GM21786 (cell line): ENCODE data around the gene CNTNAP3B.
"Not testable (repeated sequence)": the region's sequence is repeated elsewhere in the genome, so short reads cannot be mapped to it uniquely, and the experiment has no call there.

Source experiments
- ATAC-seq: cut with Tn5 transposase; IDR thresholded peaks from one replicate; pipeline ENCODE4 v1.9.1; 2021; ENCODE audit not compliant: unreplicated experiment

CNTNAP3B gene

DNA sequence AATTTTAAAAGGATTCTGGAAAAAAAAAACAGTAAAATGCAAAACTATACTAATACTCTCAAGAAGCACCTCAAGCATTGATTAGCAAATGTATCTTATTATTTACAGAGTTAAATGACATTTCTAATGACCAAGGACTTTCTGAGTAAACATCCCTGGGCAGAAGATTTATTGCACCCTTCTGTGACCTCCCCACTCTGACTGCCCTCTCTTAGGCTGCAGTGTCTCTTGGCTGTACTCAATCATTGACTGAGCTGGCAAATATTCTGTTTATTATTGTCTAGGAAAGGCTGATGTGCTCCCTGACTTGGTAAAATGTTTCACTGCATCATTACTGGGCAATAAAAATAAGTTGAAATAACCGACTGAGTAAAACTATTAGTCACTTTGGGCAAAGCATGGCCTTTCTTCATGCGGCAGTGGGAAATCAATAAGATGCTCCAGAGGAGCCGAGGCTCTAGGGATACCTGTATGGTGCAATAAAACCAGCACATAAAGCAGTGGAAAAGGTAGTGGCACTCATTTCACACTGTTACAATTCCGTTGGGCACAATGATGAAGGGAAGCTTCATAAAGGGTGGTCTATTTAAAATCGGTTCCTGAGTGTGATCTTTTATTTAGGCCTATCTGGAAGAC, 151.1 kb downstream of the CNTNAP3B start:
- ATAC-seq, result not testable (repeated sequence)

DNA sequence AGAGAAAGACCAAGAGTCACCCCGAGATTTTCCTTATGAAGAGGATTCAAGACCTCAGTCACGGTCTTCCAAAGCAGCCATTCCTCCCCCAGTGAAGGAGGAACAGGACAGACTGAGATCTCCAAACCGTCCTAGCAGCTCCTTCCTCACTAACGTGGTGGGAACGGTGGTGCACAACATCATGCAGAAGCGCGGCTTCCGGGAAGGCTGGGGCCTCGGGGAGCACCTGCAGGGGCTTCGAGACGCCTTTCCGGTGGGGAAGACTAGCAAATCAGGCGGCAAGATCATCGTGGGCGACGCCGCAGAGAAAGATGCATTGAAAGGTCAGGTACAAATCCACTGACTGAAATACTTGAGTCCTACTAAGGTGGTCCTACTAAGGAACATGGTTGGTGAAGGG, 154.3 kb downstream of the CNTNAP3B start:
- ATAC-seq, result not testable (repeated sequence)

DNA sequence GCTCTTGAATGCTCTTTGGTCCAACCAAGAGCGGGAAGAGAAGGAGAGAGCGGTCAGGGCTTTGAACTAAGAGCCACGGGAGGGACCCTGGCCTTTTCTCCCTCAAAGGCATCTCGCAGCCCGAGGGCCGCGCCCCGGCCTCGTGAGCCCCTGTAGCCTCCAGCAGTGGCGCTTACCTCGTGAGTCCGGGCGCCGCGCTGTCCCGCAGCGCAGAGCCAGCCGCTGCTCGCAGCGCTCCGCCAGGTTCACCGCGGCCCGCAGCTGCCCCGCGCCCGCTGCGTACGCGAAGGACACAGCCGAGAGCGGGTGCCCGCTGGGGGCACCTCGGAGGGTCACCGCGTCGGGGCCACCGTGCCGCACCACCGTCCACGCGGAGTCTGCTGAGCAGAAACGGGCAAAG, 176.2 kb downstream of the CNTNAP3B start:
- not testable (repeated sequence) for ATAC-seq

DNA sequence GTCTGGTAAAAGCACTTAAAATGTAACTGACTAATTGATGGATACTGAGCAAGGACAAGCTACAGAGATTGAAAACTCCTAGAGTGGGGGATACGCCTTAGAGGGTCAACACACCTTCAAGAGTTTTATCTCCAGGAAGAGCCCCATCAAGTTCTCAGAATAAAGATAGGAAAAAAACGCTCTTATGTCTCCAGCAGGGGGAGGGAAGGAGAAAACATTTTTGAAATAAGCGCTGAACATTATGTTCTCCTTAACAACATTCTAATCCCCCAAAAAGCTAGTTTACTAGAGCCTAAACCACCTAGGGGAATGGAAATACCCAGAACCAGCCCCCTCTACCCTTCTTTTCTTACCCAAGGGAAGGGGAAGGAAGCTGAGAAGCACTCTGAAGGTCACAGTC, 187.5 kb downstream of the CNTNAP3B start:
- ATAC-seq, result not testable (repeated sequence)

DNA sequence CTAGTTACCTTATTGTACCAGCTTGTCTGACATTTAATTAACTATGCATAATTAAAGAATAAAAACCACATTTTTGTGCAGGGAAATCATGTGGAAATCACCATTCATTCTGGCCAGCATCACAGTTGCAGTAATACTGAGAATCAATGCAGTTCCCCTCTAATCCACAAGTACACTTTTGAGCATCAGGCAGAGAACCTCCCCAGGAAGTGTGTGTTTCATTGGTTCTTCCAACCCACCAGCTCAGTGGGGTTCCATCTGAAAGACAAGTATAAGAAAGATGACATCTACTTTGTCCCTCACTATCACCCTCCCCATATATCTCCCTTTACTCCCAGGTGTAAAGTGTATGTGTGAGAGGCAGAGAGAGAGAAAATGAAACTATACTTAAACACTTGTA, 191.1 kb downstream of the CNTNAP3B start:
- ATAC-seq, result not testable (repeated sequence)

DNA sequence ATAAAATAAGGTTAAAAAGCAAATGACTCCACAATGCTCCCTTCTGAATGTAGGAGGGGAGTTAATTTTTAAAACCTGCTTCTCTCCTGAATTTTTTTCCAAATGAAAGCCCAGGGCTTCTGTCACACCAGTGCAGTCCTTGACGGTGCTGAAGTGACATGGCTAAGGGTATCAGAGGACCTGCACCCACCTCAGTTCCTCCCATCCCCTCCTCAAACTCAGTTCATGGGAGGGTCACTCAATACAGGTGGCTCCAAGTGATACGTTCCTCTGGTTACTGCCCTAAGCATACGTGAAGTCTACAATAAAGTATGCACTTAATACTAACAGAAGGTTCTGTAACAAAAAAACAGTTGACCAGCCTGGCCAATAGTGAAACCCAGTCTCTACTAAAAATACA, 193.5 kb downstream of the CNTNAP3B start:
- ATAC-seq, result not testable (repeated sequence)

DNA sequence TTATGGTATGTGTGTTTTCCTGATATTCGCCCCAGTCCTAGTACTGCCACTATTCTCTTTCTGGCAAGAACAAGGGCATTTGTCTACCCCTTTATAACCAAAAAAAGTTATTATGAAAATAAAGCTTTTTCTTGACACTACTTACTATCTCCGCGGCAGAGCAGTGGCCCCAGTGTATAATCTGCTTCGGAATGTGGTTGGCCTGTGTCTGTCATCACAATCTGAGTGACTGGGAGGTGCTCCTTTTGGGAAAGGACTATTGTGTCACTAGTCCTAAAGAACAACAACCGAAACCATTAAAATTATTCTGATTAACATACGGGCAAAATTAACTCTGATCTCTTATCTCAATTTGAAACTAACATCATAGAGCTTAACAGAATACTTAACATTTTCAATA, 200.1 kb downstream of the CNTNAP3B start:
- not testable (repeated sequence) for ATAC-seq

DNA sequence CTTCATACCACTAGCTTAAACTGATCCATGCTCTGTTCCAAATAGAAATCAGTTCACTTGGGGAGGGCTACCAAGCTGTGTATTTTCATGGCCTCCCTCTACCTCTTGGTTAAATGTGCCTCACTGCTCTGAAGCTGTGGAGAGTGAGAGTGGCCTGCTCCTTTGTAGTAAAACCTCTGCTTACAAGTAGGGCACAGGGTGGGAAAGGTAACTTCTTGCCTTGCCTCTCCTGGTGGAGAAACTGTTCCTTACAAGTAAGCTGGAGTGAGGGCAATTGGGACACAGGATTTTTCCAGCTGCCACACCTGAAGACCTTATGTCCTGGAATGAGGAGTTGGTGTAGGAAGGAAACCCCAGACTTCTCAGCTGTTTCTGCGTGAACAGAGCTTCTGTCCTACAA, 211.9 kb downstream of the CNTNAP3B start:
- not testable (repeated sequence) for ATAC-seq

DNA sequence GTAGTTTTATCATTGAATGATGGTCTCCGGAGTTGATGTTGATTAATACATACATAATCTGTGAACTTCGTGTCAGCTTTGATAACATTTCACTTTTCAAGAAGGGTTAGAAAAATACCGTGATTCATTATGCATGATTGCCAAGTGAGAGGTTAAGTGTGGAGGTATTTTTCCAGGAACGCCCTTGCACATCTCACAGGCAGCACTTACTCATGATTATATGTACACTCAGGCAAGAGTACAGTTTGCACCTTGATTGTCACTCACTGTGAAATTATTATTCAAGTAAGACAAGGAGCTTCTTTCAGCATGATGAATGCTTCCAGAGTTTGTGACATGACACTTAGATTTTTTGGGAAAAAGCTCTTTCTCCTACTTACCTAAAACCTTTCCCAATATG, 223.7 kb downstream of the CNTNAP3B start:
- ATAC-seq, result not testable (repeated sequence)

DNA sequence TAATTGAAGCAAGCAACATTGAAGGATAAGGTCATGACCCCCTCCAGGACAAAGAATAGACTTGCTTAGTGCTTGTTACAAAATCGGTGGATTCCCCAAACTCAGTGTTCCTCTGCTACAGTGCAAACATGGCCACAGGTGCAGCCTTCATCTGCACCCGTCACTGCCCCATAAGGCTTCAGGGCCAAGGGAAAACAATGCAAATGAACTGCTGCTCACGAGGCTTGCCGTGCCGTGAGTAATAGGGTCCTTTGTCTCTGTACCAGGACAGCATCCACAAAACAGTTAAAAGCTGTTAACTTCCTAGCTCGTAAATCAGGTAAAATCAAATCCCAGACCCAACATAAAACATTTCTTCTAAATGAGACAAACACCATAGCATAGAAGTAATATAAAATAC, 226.5 kb downstream of the CNTNAP3B start:
- not testable (repeated sequence) for ATAC-seq

DNA sequence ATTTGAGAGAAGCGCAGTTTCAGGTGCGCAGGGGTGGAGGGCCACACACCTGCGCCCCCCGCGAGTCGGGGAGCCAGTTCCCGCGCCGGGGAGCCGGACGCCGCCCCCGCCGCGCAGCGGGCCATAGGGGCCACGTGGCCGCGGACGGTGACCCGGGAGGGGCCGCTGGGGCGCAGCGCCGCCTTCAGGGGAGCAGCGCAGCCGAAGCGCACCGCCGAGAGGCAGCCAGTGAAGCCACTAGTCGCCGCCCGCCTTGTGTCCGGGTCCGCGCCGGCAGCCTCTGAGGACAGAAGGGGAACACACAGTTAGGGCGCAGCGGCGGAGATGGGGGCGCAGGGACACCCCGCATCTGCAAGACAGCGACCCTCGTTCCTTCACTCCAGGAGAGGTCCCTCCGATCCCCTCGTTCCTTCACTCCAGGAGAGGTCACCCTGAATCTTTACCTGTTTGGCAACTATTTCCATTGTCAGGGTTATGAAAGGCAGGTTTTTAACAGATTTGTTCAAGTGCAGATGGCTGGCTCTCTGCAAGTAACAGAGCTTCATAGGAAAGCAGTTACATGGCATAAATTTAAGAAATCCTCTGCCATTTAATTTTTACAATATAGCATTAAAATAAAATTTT, 230.4 kb downstream of the CNTNAP3B start:
- ATAC-seq, result not testable (repeated sequence)

DNA sequence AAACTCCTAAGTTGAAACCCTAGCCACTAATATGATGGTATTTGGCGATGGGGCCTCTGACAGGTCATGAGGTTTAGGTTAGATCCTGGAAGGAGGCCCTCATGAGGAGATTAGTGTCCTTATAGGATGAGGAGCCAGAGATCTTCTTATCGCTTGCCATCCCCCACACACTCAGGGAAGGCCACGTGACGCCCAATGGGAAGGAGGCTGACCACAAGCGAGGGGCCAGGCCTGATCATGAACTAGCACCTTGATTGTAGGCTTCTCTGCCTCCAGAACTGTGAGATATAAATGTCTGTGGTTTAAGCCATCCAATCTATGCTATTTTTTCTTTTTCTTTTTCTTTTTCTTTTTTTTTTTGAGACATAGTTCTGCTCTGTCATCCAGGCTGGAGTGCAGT, 254.7 kb downstream of the CNTNAP3B start:
- ATAC-seq, result not testable (repeated sequence)

DNA sequence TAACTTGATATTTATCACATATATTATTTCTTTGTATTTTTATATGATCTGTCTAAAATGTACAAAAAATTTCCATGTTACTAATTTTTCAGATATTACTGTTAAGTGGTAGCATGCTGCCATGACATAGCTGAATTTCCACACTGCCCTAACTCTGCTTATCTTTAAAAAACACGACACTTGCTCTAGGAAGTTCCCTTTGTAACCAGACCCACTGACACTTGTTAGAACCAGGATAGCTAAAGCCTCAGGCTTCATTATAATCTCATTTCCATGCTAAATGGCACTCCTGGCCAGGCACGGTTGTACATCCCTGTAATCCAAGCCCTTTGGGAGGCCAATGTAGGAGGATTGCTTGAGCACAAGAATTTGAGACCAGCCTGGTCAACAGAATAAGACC, 273.8 kb downstream of the CNTNAP3B start:
- ATAC-seq, result not testable (repeated sequence)

DNA sequence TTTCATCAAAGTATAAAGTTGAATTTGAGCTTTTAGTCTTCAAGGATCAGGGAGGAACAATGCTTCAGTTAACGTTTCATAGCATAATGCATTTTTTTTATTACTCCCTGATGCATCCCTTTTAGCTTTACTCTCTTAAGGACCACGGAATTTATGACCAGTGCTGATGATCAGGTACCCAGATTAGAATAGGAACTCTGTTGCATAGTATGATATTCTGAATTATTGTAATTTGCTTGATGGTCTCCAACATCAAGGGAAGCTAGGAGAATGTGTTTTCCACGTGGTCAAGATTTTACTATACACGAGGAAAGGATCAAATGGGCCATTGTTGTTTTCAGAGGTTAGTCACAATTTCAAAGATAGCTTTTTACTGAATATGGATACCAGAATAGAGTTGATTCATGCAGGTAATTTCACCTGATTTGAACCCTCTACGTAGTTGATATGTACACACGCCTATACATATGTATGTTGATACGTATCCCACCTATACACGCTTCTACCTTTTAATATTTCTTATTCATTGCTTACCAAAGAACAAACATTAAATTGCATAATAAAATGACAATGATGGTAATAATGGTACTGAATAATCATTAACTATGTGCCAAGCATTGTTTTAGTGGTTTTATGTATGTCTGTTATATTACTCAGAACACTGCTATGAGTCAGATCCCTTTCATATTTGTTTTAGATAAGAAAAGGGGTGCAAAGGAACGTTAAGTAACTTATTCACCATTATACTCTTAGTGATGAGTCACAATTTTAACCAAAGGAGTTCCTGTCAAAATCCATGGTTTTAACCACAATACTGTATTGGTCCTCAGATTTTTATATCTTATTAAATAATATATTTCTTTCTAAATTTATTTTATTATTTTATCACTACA, 277.1 kb downstream of the CNTNAP3B start:
- not testable (repeated sequence) for ATAC-seq

DNA sequence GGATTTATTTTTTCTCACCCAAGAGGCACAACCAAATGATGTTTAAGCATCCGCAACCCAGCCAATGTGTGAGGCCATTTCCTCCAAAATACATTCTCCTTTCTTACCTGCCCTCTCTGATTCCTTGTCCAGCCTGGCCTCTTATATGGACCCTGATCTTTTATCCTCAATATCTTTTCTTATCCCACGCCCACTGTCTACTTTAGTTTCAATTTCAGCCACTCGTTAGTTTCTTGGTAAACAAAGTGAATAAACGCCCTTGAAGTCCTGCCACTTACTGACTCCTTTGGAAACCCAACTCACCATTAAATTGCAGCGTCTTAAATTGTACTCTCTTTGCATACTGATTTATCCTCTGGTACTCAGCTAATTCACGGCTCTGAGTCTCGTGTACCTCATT, 281.4 kb downstream of the CNTNAP3B start:
- not testable (repeated sequence) for ATAC-seq
